Measurements from ENCODE around the gene TUSC2. TPM values are rescaled to one million over a fixed set of nuclear protein-coding genes. Genes with fewer than 3 reads are reported as not detected.

TUSC2 gene, protein sequence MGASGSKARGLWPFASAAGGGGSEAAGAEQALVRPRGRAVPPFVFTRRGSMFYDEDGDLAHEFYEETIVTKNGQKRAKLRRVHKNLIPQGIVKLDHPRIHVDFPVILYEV
- 10 to 100 TPM; 19.4 to 33.6 (median 24.4) TPM for total RNA-seq
- polyA plus RNA-seq = 10 to 100 TPM; 20.6 to 36.5 (median 34.4) TPM
- long read RNA-seq, donor 1, transcript TUSC2-201 (3 exons, 1,691 nt) = major isoform, 16 of 18 reads
- long read RNA-seq, donor 1, partial matches to known transcripts = 0 of 18 reads
- long read RNA-seq, donor 1, other reads (novel, unspliced or antisense) = 0 of 18 reads
- long read RNA-seq, donor 2, transcript TUSC2-201 (3 exons, 1,691 nt) = major isoform, 13 of 13 reads
- long read RNA-seq, donor 2, partial matches to known transcripts = 0 of 13 reads
- long read RNA-seq, donor 2, other reads (novel, unspliced or antisense) = 0 of 13 reads

GRCh38 chr3:50327943-50328691, at the start of gene TUSC2:
Gene TUSC2 (minus strand): TSS chr3:50328223. CDS start chr3:50328099, 124 bp downstream.
- WGBS, 5 donors = 3 to 8% (median 3%) methylated on average over 12 to 55 of the region's 55 CpGs

GRCh38 chr3:50375258-50375931, 47.4 kb upstream of the TUSC2 start:
- peaks cover 0 to 14% (median 0%) of the 10 kb centered on the region in 7 donors for H3K27me3 ChIP-seq (replicated peaks in 1 of 7)
- WGBS, 5 donors = 70 to 89% (median 80%) methylated on average over 5 to 7 of the region's 7 CpGs
- no peak overlapping the region for H3K27ac ChIP-seq
- TF ChIP-seq POLR2AphosphoS5 (IDR thresholded peaks at IDR 0.05) (no peak), POLR2A (IDR thresholded peaks at IDR 0.05) (no peak)
- intact Hi-C loops (cut with DNase I; ENCODE audit: low total_unique reads) = no loop called here
- H3K9me3 ChIP-seq = no peaks in the 10 kb centered on the region
- no peaks in the 10 kb centered on the region for H3K4me1 ChIP-seq
- H3K4me3 ChIP-seq = no peak overlapping the region
- H3K36me3 ChIP-seq = no peaks in the 10 kb centered on the region
- no peak for DNase-seq

More at GRCh38 chr3:50327943-50328691, at the start of gene TUSC2:
- peak; percentile 98 for DNase-seq
- no peaks in the 10 kb centered on the region for H3K27me3 ChIP-seq (replicated peaks in 1 of 7)
- H3K27ac ChIP-seq = peak within 1 kb of the TSS; percentile 74 to 93 (median 86)
- peaks cover 34 to 98% (median 65%) of the 10 kb centered on the region in 6 donors for H3K4me1 ChIP-seq
- TF ChIP-seq POLR2A (IDR thresholded peaks at IDR 0.05) (no peak), POLR2AphosphoS5 (IDR thresholded peaks at IDR 0.05) (peak; percentile 94 to 98 (median 96))
- TF ChIP-seq, protein P1, sequence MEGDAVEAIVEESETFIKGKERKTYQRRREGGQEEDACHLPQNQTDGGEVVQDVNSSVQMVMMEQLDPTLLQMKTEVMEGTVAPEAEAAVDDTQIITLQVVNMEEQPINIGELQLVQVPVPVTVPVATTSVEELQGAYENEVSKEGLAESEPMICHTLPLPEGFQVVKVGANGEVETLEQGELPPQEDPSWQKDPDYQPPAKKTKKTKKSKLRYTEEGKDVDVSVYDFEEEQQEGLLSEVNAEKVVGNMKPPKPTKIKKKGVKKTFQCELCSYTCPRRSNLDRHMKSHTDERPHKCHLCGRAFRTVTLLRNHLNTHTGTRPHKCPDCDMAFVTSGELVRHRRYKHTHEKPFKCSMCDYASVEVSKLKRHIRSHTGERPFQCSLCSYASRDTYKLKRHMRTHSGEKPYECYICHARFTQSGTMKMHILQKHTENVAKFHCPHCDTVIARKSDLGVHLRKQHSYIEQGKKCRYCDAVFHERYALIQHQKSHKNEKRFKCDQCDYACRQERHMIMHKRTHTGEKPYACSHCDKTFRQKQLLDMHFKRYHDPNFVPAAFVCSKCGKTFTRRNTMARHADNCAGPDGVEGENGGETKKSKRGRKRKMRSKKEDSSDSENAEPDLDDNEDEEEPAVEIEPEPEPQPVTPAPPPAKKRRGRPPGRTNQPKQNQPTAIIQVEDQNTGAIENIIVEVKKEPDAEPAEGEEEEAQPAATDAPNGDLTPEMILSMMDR (IDR thresholded peaks at IDR 0.05 in 8 of 11, conservative IDR thresholded peaks at IDR 0.05 in 3 of 11) = peak in 4 of 11 experiments; percentile 15 to 22 (median 20)
- peaks cover 0 to 68% (median 50%) of the 10 kb centered on the region in 6 donors for H3K36me3 ChIP-seq
- H3K9me3 ChIP-seq = no peaks in the 10 kb centered on the region
- H3K4me3 ChIP-seq = peak within 1 kb of the TSS; percentile 74 to 100 (median 97)
- intact Hi-C loops (cut with DNase I; ENCODE audit: low total_unique reads) = loop anchor here (10.0 kb wide), 1 partner anchor 93 kb away; the partner anchor contains the start of gene GNAI2

- DNase-seq = no peak
- H3K27me3 ChIP-seq (replicated peaks in 1 of 7) = peaks cover 0 to 14% (median 0%) of the 10 kb centered on the region in 7 donors
- TF ChIP-seq POLR2A (IDR thresholded peaks at IDR 0.05) (no peak), POLR2AphosphoS5 (IDR thresholded peaks at IDR 0.05) (no peak)
- TF ChIP-seq, protein P1 (IDR thresholded peaks at IDR 0.05 in 8 of 11, conservative IDR thresholded peaks at IDR 0.05 in 3 of 11) = no peak
- H3K36me3 ChIP-seq = no peaks in the 10 kb centered on the region
- H3K9me3 ChIP-seq = no peaks in the 10 kb centered on the region
- 71 to 84% (median 76%) methylated on average over 18 to 22 of the region's 22 CpGs for WGBS, 5 donors
- intact Hi-C loops (cut with DNase I; ENCODE audit: low total_unique reads) = no loop called here
- no peaks in the 10 kb centered on the region for H3K4me1 ChIP-seq
- no peak overlapping the region for H3K27ac ChIP-seq
- H3K4me3 ChIP-seq = no peak overlapping the region
Observed at GRCh38 chr3:50374363-50375257, 46.6 kb upstream of the TUSC2 start.
